Ascending aorta (tissue), 2 donors: ENCODE measurements around the gene KAZALD1. TPM values are rescaled to one million over a fixed set of nuclear protein-coding genes. Genes with fewer than 3 reads are reported as not detected.

Experiments used
- DNase-seq, 2 donors: peaks; one replicate each; pipeline ENCODE4 v3.0.0-alpha.2; 2019; ENCODE audit warnings: low spot score in 2 of 2
- H3K27ac ChIP-seq, 2 donors: fragments of 200-600 bp; sonication (generic); one replicate each; pipeline ENCODE4 v1.5.1; 2016 to 2017; ENCODE audit warnings: mild to moderate bottlenecking in 1 of 2
- H3K27me3 ChIP-seq: fragments of 200-600 bp; sonication (generic); one replicate; pipeline ENCODE4 v1.5.1; 2017
- H3K36me3 ChIP-seq, 2 donors: fragments of 200-600 bp; sonication (generic); one replicate each; pipeline ENCODE4 v1.5.1; 2016
- H3K4me1 ChIP-seq, 2 donors: fragments of 200-600 bp; sonication (generic); one replicate each; pipeline ENCODE4 v1.5.1; 2016 to 2017; ENCODE audit warnings: mild to moderate bottlenecking in 1 of 2
- H3K4me3 ChIP-seq, 2 donors: fragments of 200-600 bp; sonication (generic); one replicate each; pipeline ENCODE4 v1.5.1; 2016 to 2017; ENCODE audit warnings: mild to moderate bottlenecking in 1 of 2
- H3K9me3 ChIP-seq, 2 donors: fragments of 200-600 bp; sonication (generic); one replicate each; pipeline ENCODE4 v1.5.1; 2016
- intact Hi-C: fragments of 100-400 bp; cut with DNase I; formaldehyde crosslinking; loops from one replicate; pipeline ENCODE4 v1.15.1; 2023
- total RNA-seq: library from RNA; depleted of rRNA; stranded (reverse); fragments of >200 nt; gene quantifications from one replicate; pipeline ENCODE4 v1.1.0, GENCODE V29; 2016
- TF ChIP-seq, protein P1 (sequence below), 3 experiments: fragments of 200-600 bp in 2 of 3; fragments of 450-650 bp in 1 of 3; sonication (generic) in 2 of 3; IDR thresholded peaks; one replicate each; pipeline ENCODE4 v1.5.1; 2016 to 2019; ENCODE audit warnings: antibody characterized with exemption in 3 of 3, mild to moderate bottlenecking in 1 of 3, moderate library complexity in 1 of 3

Gene KAZALD1
- total RNA-seq, 1 donor from 2014 or later, result 5.7 TPM

GRCh38 chr10:101040851-101041250 lies 20.9 kb upstream of the KAZALD1 start:
- TF ChIP-seq, protein P1, sequence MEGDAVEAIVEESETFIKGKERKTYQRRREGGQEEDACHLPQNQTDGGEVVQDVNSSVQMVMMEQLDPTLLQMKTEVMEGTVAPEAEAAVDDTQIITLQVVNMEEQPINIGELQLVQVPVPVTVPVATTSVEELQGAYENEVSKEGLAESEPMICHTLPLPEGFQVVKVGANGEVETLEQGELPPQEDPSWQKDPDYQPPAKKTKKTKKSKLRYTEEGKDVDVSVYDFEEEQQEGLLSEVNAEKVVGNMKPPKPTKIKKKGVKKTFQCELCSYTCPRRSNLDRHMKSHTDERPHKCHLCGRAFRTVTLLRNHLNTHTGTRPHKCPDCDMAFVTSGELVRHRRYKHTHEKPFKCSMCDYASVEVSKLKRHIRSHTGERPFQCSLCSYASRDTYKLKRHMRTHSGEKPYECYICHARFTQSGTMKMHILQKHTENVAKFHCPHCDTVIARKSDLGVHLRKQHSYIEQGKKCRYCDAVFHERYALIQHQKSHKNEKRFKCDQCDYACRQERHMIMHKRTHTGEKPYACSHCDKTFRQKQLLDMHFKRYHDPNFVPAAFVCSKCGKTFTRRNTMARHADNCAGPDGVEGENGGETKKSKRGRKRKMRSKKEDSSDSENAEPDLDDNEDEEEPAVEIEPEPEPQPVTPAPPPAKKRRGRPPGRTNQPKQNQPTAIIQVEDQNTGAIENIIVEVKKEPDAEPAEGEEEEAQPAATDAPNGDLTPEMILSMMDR (IDR thresholded peaks at IDR 0.05), result no peak
- H3K27ac ChIP-seq, result peak overlapping the region in 1 of 2 donors; percentile 3
- no peaks in the 10 kb centered on the region for H3K9me3 ChIP-seq
- no peak overlapping the region for H3K4me3 ChIP-seq
- H3K36me3 ChIP-seq, result peaks cover 34 to 45% of the 10 kb centered on the region in 2 donors
- H3K27me3 ChIP-seq, result no peaks in the 10 kb centered on the region
- H3K4me1 ChIP-seq, result peaks cover 0 to 18% of the 10 kb centered on the region in 2 donors
- DNase-seq, result no peak
- intact Hi-C loops, result no loop called here

- Histone ChIP-seq H3K27ac (peak overlapping the region; percentile 3 to 87), H3K9me3 (no peaks in the 10 kb centered on the region), H3K36me3 (peaks cover 30 to 41% of the 10 kb centered on the region in 2 donors), H3K4me1 (peaks cover 0 to 18% of the 10 kb centered on the region in 2 donors), H3K27me3 (no peaks in the 10 kb centered on the region), H3K4me3 (no peak overlapping the region)
- DNase-seq, result peak; percentile 44 to 92
- TF ChIP-seq, protein P1 (IDR thresholded peaks at IDR 0.05), result peak; percentile 68 to 87 (median 86)
- intact Hi-C loops, result no loop called here
Observed at GRCh38 chr10:101041252-101041761, 20.5 kb upstream of the KAZALD1 start.

GRCh38 chr10:101042118-101042517 lies 19.7 kb upstream of the KAZALD1 start:
- DNase-seq, result no peak
- Histone ChIP-seq H3K27me3 (no peaks in the 10 kb centered on the region), H3K27ac (peak overlapping the region; percentile 87 to 93), H3K4me3 (peak overlapping the region; percentile 56 to 64), H3K4me1 (peaks cover 0 to 18% of the 10 kb centered on the region in 2 donors), H3K36me3 (peaks cover 22 to 32% of the 10 kb centered on the region in 2 donors), H3K9me3 (no peaks in the 10 kb centered on the region)
- intact Hi-C loops, result loop anchor here (1.0 to 2.0 kb wide), 3 partner anchors 11 to 43 kb away; partner anchors contain the start of genes LZTS2, PDZD7 and SFXN3
- TF ChIP-seq, protein P1 (IDR thresholded peaks at IDR 0.05), result no peak

DNA sequence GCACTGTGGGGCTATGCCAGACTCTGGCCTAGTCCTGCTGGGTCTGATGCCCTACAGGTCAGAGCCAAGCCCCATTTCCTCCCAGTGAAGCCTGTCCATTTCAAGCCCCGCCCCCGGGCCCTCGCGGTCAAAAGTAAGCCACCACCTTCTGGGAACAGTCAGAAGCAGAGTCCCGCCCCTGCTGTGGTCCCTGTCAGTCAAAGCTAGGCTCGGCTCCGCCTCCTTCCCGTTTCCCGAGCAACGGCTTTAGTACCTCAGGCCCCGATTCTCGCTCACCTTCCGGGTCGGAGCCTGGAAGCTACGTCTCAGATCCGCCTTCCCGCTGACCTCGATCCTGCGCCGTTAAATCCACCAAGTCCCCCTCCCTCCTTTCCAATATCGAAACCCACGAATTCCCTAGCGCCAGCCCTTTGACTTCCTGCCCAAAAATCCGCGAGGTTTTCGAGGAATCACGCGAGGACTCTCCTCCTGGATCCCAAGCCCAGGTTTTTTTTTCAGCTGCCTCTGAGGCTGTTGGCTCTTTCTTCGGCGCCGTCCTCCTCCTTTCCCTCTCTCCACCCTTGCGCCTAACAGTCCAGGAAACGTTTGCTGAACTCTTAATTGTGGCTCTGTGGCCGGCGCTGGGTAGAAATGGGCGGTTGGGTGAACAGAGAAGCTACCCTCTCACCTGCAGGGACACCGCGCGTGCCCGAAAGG lies 19.0 kb upstream of the KAZALD1 start:
- H3K27ac ChIP-seq, result peak overlapping the region; percentile 87 to 93
- H3K36me3 ChIP-seq, result peaks cover 15 to 25% of the 10 kb centered on the region in 2 donors
- H3K4me3 ChIP-seq, result peak overlapping the region; percentile 56 to 64
- H3K4me1 ChIP-seq, result peaks cover 0 to 18% of the 10 kb centered on the region in 2 donors
- peaks cover 6% of the 10 kb centered on the region for H3K27me3 ChIP-seq
- intact Hi-C loops, result loop anchor here (1.0 to 2.0 kb wide), 4 partner anchors 12 to 44 kb away; partner anchors contain the start of genes LZTS2, PDZD7 and SFXN3
- H3K9me3 ChIP-seq, result no peaks in the 10 kb centered on the region
- TF ChIP-seq, protein P1 (IDR thresholded peaks at IDR 0.05), result no peak
- peak; percentile 96 to 99 for DNase-seq

DNA sequence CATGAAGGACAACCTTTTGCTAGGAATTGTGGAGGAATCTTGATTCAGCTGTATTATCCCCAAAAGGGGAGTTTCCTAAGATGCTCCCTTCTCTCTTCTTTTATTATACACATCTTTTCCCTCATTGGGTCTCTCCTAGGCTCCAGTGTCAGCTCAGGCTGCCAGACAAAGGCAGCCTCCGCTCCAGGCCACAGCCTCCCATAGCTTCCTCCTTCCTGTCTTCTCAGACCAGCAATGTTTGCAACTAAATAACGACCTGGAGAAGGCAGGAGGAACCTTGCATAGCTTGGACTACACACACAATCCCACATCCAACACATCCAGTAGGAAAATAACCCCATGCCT lies 18.5 kb upstream of the KAZALD1 start:
- no peaks in the 10 kb centered on the region for H3K9me3 ChIP-seq
- peaks cover 0 to 18% of the 10 kb centered on the region in 2 donors for H3K4me1 ChIP-seq
- TF ChIP-seq, protein P1 (IDR thresholded peaks at IDR 0.05), result no peak
- peaks cover 9% of the 10 kb centered on the region for H3K27me3 ChIP-seq
- intact Hi-C loops, result loop anchor here (1.0 to 2.0 kb wide), 2 partner anchors 17 to 45 kb away; partner anchors contain the start of gene LZTS2
- H3K27ac ChIP-seq, result peak overlapping the region; percentile 87 to 93
- no peak for DNase-seq
- H3K4me3 ChIP-seq, result peak overlapping the region; percentile 56 to 64
- peaks cover 10 to 20% of the 10 kb centered on the region in 2 donors for H3K36me3 ChIP-seq
